Measurements from ENCODE around the gene DCAF10. TPM values are rescaled to one million over a fixed set of nuclear protein-coding genes. Genes with fewer than 3 reads are reported as not detected.
A peak's percentile ranks its signal among the peaks of the same experiment; 100 is the strongest.

The DCAF10 gene
- total RNA-seq, 2 experiments from 2014 or later: 7.2 to 7.5 TPM

DNA sequence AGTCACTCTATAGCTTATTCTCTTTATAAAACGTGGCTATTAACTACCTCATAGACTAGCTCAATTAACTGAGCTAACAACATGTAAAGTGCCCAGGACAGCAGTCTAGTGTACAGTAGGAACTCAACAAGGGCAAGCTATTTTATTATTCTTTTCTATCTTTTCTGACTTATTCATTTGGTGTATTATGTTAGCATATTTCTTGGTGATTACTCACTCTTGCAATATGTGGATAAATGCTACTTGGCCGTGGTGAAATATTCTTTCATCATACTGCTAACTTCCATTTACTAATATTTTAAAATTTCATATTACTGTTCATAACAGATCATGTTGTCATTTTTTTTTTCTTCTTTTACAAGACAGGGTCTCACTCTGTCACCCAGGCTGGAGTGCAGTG is 98.4 kb downstream of the DCAF10 start:
- Histone ChIP-seq H3K4me3 (ENCODE audit: low read length) (no peak overlapping the region), H3K4me1 (ENCODE audit: insufficient read depth, low read length) (peaks cover 12% of the 10 kb centered on the region), H3K27me3 (ENCODE audit: control insufficient read depth in 1 of 2, insufficient read depth in 2 of 2, low read length in 2 of 2) (no peaks in the 10 kb centered on the region), H3K27ac (ENCODE audit: low read depth in 1 of 2, low read length in 2 of 2) (no peak overlapping the region), H3K36me3 (ENCODE audit: insufficient read depth, low read length) (peaks cover 43% of the 10 kb centered on the region), H3K9me3 (ENCODE audit: control insufficient read depth in 1 of 2, insufficient read depth in 1 of 2, low read length in 2 of 2) (no peaks in the 10 kb centered on the region)
- POLR2A ChIA-PET: no interaction called here
- no peak overlapping the region for H3K27ac Mint-ChIP-seq
- ATAC-seq (ENCODE audit: poor library complexity) (no peak), DNase-seq (no peak)
- TF ChIP-seq, protein P1, sequence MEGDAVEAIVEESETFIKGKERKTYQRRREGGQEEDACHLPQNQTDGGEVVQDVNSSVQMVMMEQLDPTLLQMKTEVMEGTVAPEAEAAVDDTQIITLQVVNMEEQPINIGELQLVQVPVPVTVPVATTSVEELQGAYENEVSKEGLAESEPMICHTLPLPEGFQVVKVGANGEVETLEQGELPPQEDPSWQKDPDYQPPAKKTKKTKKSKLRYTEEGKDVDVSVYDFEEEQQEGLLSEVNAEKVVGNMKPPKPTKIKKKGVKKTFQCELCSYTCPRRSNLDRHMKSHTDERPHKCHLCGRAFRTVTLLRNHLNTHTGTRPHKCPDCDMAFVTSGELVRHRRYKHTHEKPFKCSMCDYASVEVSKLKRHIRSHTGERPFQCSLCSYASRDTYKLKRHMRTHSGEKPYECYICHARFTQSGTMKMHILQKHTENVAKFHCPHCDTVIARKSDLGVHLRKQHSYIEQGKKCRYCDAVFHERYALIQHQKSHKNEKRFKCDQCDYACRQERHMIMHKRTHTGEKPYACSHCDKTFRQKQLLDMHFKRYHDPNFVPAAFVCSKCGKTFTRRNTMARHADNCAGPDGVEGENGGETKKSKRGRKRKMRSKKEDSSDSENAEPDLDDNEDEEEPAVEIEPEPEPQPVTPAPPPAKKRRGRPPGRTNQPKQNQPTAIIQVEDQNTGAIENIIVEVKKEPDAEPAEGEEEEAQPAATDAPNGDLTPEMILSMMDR (IDR thresholded peaks at IDR 0.05): no peak
- H3K27me3 Mint-ChIP-seq: no peaks in the 10 kb centered on the region
- no peak overlapping the region for H3K4me3 Mint-ChIP-seq
- H3K9me3 Mint-ChIP-seq: no peaks in the 10 kb centered on the region
- peaks cover 26% of the 10 kb centered on the region for H3K4me1 Mint-ChIP-seq (ENCODE audit: low read depth)
- intact Hi-C loops (cut with DNase I, micrococcal nuclease): no loop called here
- CTCF ChIA-PET: no interaction called here
- peaks cover 62% of the 10 kb centered on the region for H3K36me3 Mint-ChIP-seq (ENCODE audit: low read depth)

DNA sequence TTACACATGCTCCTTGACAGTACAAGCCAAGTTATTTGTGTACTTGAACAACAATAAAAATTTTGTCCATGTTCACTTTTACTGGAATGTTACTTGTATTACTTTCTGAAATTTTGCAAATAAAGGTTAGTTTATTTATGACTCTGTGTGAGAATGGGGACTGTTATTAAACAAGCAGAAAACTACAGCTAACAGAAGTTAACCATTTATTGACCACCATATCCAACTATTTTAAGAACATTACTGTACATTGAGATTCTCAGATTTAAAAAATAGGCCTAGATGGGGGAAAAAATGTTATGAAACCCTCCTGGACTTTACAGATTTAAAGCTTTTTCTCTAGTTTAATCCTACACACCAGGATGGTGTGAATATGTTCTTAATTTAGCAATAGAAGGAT is 101.5 kb downstream of the DCAF10 start:
- no peak for ATAC-seq (ENCODE audit: poor library complexity)
- H3K36me3 ChIP-seq (ENCODE audit: insufficient read depth, low read length): peaks cover 20% of the 10 kb centered on the region
- H3K9me3 ChIP-seq (ENCODE audit: control insufficient read depth in 1 of 2, insufficient read depth in 1 of 2, low read length in 2 of 2): no peaks in the 10 kb centered on the region
- Mint-ChIP-seq H3K4me3 (peak overlapping the region; percentile 100), H3K27me3 (no peaks in the 10 kb centered on the region), H3K36me3 (ENCODE audit: low read depth) (peaks cover 39% of the 10 kb centered on the region), H3K9me3 (no peaks in the 10 kb centered on the region), H3K4me1 (ENCODE audit: low read depth) (peaks cover 38% of the 10 kb centered on the region), H3K27ac (no peak overlapping the region)
- TF ChIP-seq, protein P1 (IDR thresholded peaks at IDR 0.05): no peak
- no peak overlapping the region for H3K27ac ChIP-seq (ENCODE audit: low read depth in 1 of 2, low read length in 2 of 2)
- H3K4me1 ChIP-seq (ENCODE audit: insufficient read depth, low read length): peaks cover 23% of the 10 kb centered on the region
- intact Hi-C loops (cut with DNase I, micrococcal nuclease): loop anchor here in 1 of 2 experiments (2.0 to 5.0 kb wide), 5 partner anchors 100 to 1135 kb away; partner anchors contain the start of genes DCAF10, POLR1E and SHB
- ChIA-PET CTCF (interaction anchor here (2.0 kb wide), 1 partner anchor 11 kb away, joined by 13 read pairs; no protein-coding TSS in a partner anchor), POLR2A (interaction anchor here (0.6 kb wide), 1 partner anchor 36 kb away, joined by 3 read pairs; no protein-coding TSS in a partner anchor)
- no peaks in the 10 kb centered on the region for H3K27me3 ChIP-seq (ENCODE audit: control insufficient read depth in 1 of 2, insufficient read depth in 2 of 2, low read length in 2 of 2)
- no peak for DNase-seq
- H3K4me3 ChIP-seq (ENCODE audit: low read length): no peak overlapping the region

DNA sequence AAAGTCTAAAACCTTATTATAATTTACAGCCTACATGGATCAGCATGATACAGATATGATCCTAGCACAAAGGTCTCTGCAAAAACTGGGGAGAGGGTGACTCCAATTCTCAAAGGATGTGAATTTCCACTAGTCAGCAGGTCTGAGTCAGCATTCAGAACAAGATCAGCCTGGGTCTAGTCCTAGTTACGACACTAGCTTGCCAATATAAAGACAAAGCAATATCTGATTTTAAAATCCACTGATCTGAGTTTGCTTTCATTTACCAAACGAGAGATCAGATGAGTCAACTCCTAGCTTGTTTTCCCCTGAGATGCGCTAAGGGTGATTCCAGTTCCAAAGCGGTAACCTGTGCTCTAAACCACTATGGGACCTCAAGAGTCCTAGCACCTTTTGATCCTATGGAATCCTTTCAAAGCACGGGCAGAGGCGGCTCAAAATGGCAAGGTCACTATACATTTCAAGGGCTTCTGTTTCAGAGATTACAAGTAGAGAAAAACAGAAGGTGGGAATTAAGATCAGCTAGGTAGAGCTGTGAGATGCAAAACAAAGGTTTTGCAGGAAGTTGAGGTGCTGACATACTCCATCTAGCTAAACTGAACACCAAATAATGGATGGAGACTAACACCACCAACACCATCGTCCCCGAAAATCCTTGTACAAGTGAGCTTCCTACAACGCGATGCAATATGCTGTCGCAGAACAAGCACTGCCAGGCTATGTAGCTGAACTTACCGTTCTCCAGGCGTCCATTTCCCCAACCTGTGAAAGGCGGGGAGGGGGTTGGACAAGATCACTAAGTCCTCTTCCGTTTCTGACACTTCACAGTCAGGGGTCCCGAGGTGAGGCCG is 102.4 kb downstream of the DCAF10 start:
- intact Hi-C loops (cut with DNase I, micrococcal nuclease): loop anchor here (1.0 to 5.0 kb wide), 7 partner anchors 101 to 1136 kb away; partner anchors contain the start of genes DCAF10 (in 1 of the 2), POLR1E (in 1 of the 2) and SHB (in 1 of the 2)
- Mint-ChIP-seq H3K9me3 (no peaks in the 10 kb centered on the region), H3K4me3 (peak overlapping the region; percentile 100)

More for the DNA sequence above, 102.4 kb downstream of the DCAF10 start:
- peaks cover 33% of the 10 kb centered on the region for H3K4me1 Mint-ChIP-seq (ENCODE audit: low read depth)
- Histone ChIP-seq H3K27ac (ENCODE audit: low read depth in 1 of 2, low read length in 2 of 2) (peak overlapping the region in 1 of 2 donors; percentile 70), H3K27me3 (ENCODE audit: control insufficient read depth in 1 of 2, insufficient read depth in 2 of 2, low read length in 2 of 2) (no peaks in the 10 kb centered on the region), H3K4me1 (ENCODE audit: insufficient read depth, low read length) (peaks cover 23% of the 10 kb centered on the region), H3K4me3 (ENCODE audit: low read length) (peak overlapping the region; percentile 61), H3K9me3 (ENCODE audit: control insufficient read depth in 1 of 2, insufficient read depth in 1 of 2, low read length in 2 of 2) (no peaks in the 10 kb centered on the region), H3K36me3 (ENCODE audit: insufficient read depth, low read length) (peaks cover 14% of the 10 kb centered on the region)
- H3K27ac Mint-ChIP-seq: peak overlapping the region; percentile 97
- TF ChIP-seq, protein P1 (IDR thresholded peaks at IDR 0.05): no peak
- peak; percentile 2 for ATAC-seq (ENCODE audit: poor library complexity)
- H3K27me3 Mint-ChIP-seq: no peaks in the 10 kb centered on the region
- H3K36me3 Mint-ChIP-seq (ENCODE audit: low read depth): peaks cover 30% of the 10 kb centered on the region
- ChIA-PET CTCF (interaction anchor here (0.7 to 2.0 kb wide), 2 partner anchors 11 to 166 kb away, joined by 5 to 13 read pairs; partner anchors contain the start of gene SHB), POLR2A (interaction anchor here (0.6 to 2.7 kb wide), 8 partner anchors 9 to 325 kb away, joined by 3 to 11 read pairs (median 3); partner anchors contain the start of genes DCAF10, EXOSC3, SHB and TOMM5)
- peak in 1 of 14 experiments; percentile 16 for DNase-seq
